ENCODE results near the gene CCDC27. TPM values are rescaled to one million over a fixed set of nuclear protein-coding genes. Genes with fewer than 3 reads are reported as not detected.

The CCDC27 gene
- total and polyA plus RNA-seq, 2 of the 8 experiments (the other 6 are each of a cell fraction or from before 2014, with no cell fraction given) = 0.15 TPM; not detected in 1

GRCh38 chr1:3717715-3718601, 34.3 kb upstream of the CCDC27 start:
- Histone ChIP-seq H3K23ac (ENCODE audit: insufficient read length) (no peak overlapping the region), H3K9ac (replicated peaks in 1 of 4; ENCODE audit: extremely low read depth in 1 of 4, low read depth in 3 of 4, low read length in 3 of 4) (no peak overlapping the region)
- DNase-seq (ENCODE audit: low read depth in 1 of 2, low spot score in 2 of 2) = peak in 1 of 2 experiments; percentile 92
- no peak for TF ChIP-seq TBP (IDR thresholded peaks at IDR 0.05; ENCODE audit: low read depth, low read length)
- TF ChIP-seq CHD2 (IDR thresholded peaks at IDR 0.05; ENCODE audit: low read length) = no peak
- no peak for TF ChIP-seq POLR2AphosphoS5 (IDR thresholded peaks at IDR 0.05; ENCODE audit: low read depth, low read length)
- TF ChIP-seq EP300 (IDR thresholded peaks at IDR 0.05; ENCODE audit: borderline replicate concordance in 1 of 2, low read depth in 2 of 2, low read length in 2 of 2) = no peak
- TF ChIP-seq GABPA (IDR thresholded peaks at IDR 0.05; ENCODE audit: borderline replicate concordance, insufficient read depth, low read length) = peak; percentile 40; the same call in 1 of the 2 replicates
- TF ChIP-seq POLR2A (IDR thresholded peaks at IDR 0.05; ENCODE audit: control extremely low read depth in 1 of 2, low read depth in 2 of 2, low read length in 2 of 2) = no peak
- TF ChIP-seq HDAC2 (IDR thresholded peaks at IDR 0.05; ENCODE audit: borderline replicate concordance in 1 of 2, low read depth in 2 of 2, low read length in 2 of 2) = 0 out of 4 replicates have a peak, but pooled peaks of 1 of the 2 experiments have one; percentile 20
- TF ChIP-seq GTF2F1 (IDR thresholded peaks at IDR 0.05; ENCODE audit: borderline replicate concordance, low read depth, low read length) = no peak
- no peak for TF ChIP-seq SAP30 (IDR thresholded peaks at IDR 0.05; ENCODE audit: insufficient read depth, insufficient replicate concordance, low read length)
- TF ChIP-seq TAF7 (optimal IDR thresholded peaks at IDR 0.05; ENCODE audit: borderline replicate concordance, low read depth, low read length) = peak; percentile 38

More at GRCh38 chr1:3717715-3718601, 34.3 kb upstream of the CCDC27 start:
- H4K91ac ChIP-seq (replicated peaks; ENCODE audit: insufficient read length, low read length) = no peak overlapping the region
- H3K4me1 ChIP-seq (replicated peaks in 1 of 4; ENCODE audit: control insufficient read depth in 3 of 4, insufficient read depth in 4 of 4, low read length in 3 of 4) = peaks cover 0 to 18% (median 8%) of the 10 kb centered on the region in 4 experiments; a peak in 5 of 7 replicates
- CTCF ChIA-PET (ENCODE audit: partially characterized antibody) = interaction anchor here (0.6 to 7.7 kb wide), 4 partner anchors 10 to 869 kb away, joined by 3 to 42 read pairs (median 6); no protein-coding TSS in a partner anchor
- H3K14ac ChIP-seq (ENCODE audit: insufficient read length) = no peak overlapping the region
- peak overlapping the region; percentile 40 to 55 for H3K4me2 ChIP-seq (ENCODE audit: insufficient read depth in 1 of 2, low read depth in 2 of 2, low read length in 2 of 2)
- H3K79me1 ChIP-seq (ENCODE audit: low read depth, low read length) = no peaks in the 10 kb centered on the region
- no peak overlapping the region for H2BK20ac ChIP-seq (ENCODE audit: low read length)
- WGBS, 2 experiments (ENCODE audit: extremely low coverage in 1 of 2, insufficient coverage in 1 of 2, insufficient read length in 1 of 2, insufficient replicate concordance in 2 of 2, low coverage in 1 of 2, low lambda C conversion rate in 2 of 2, missing lambda C conversion rate in 1 of 2) = 38% methylated on average over 27 of the region's 40 CpGs; no CpG with 5 or more reads in 1 of the 2 experiments
- no peaks in the 10 kb centered on the region for H3K79me2 ChIP-seq (ENCODE audit: control insufficient read depth in 1 of 2, insufficient read depth in 2 of 2, low read length in 2 of 2)
- no peak overlapping the region for H2AK5ac ChIP-seq (ENCODE audit: low read depth, low read length)
- H4K8ac ChIP-seq (ENCODE audit: extremely low read depth, insufficient read depth, low read length) = peak overlapping the region; percentile 51; the same call in 1 of the 2 replicates
- no peak overlapping the region for H3K27ac ChIP-seq (ENCODE audit: low read depth, low read length)
- H3K4me3 ChIP-seq (ENCODE audit: extremely low read depth in 1 of 4, insufficient read depth in 2 of 4, low read depth in 3 of 4, low read length in 4 of 4) = peak overlapping the region in 1 of 4 experiments; percentile 45; a peak in 2 of 8 replicates
- no peak overlapping the region for H2BK120ac ChIP-seq (replicated peaks; ENCODE audit: low read depth, low read length)
- no peaks in the 10 kb centered on the region for H3K36me3 ChIP-seq (ENCODE audit: control insufficient read depth in 2 of 4, insufficient read depth in 4 of 4, low read length in 3 of 4)
- no peak for FAIRE-seq
- no peak overlapping the region for H3K4ac ChIP-seq (replicated peaks; ENCODE audit: insufficient read length, low read depth, low read length)
- H2BK5ac ChIP-seq (ENCODE audit: low read depth, low read length) = peak overlapping the region; percentile 52; the same call in 1 of the 2 replicates
- H3K9me3 ChIP-seq (ENCODE audit: insufficient read depth in 2 of 2, low read depth in 1 of 2, low read length in 1 of 2) = no peaks in the 10 kb centered on the region
- H2AFZ ChIP-seq (ENCODE audit: low read length) = no peak overlapping the region
- H4K5ac ChIP-seq (ENCODE audit: insufficient read length, low read depth, low read length) = no peak overlapping the region
- peaks cover 0 to 4% (median 0%) of the 10 kb centered on the region in 4 experiments; a peak in 3 of 7 replicates for H3K27me3 ChIP-seq (replicated peaks in 1 of 4; ENCODE audit: control insufficient read depth in 3 of 4, extremely low read depth in 1 of 4, insufficient read depth in 3 of 4, low read length in 3 of 4)
- no peaks in the 10 kb centered on the region; the same call in 1 of the 2 replicates for H3K23me2 ChIP-seq (ENCODE audit: low read depth, low read length)
- peaks cover 0 to 1% of the 10 kb centered on the region in 2 experiments for H4K20me1 ChIP-seq (replicated peaks in 1 of 2; ENCODE audit: control insufficient read depth in 1 of 2, insufficient read depth in 2 of 2, low read length in 2 of 2)
- H2BK15ac ChIP-seq (ENCODE audit: low read length) = no peak overlapping the region
- peak overlapping the region; percentile 60; the same call in 1 of the 2 replicates for H2BK12ac ChIP-seq (ENCODE audit: low read depth, low read length)
- H3K56ac ChIP-seq (replicated peaks; ENCODE audit: insufficient read length, low read depth, low read length) = no peak overlapping the region
- no peak overlapping the region; the same call in 1 of the 2 replicates for H3K18ac ChIP-seq (ENCODE audit: extremely low read depth, low read length)
- POLR2A ChIA-PET (ENCODE audit: partially characterized antibody) = interaction anchor here (1.1 to 1.3 kb wide), 3 partner anchors 10 to 22 kb away, joined by 3 to 7 read pairs (median 5); no protein-coding TSS in a partner anchor

Measured in H1 (cell line).